GM12872 (cell line): ENCODE measurements around the gene MAPK4.

Experiments used
- CTCF ChIP-seq: IDR thresholded peaks from 3 replicates; pipeline ENCODE4 v1.5.1; 2011; ENCODE audit warnings: low read depth, mild to moderate bottlenecking, low read length, moderate library complexity; ENCODE audit not compliant: insufficient read depth

The MAPK4 gene

GRCh38 chr18:50622865-50623393, 63.0 kb downstream of the MAPK4 start:
- no peak for TF ChIP-seq CTCF

GRCh38 chr18:50623694-50624352, 63.9 kb downstream of the MAPK4 start:
- TF ChIP-seq CTCF: no peak

GRCh38 chr18:50624981-50625380, 65.1 kb downstream of the MAPK4 start:
- no peak for TF ChIP-seq CTCF

GRCh38 chr18:50626317-50626716, 66.4 kb downstream of the MAPK4 start:
- no peak for TF ChIP-seq CTCF

GRCh38 chr18:50627594-50628532, 68.0 kb downstream of the MAPK4 start:
- TF ChIP-seq CTCF: no peak

GRCh38 chr18:50628533-50628905, 68.6 kb downstream of the MAPK4 start:
- no peak for TF ChIP-seq CTCF

- no peak for TF ChIP-seq CTCF
Measured at GRCh38 chr18:50629148-50629631, 69.3 kb downstream of the MAPK4 start.
